COLO668 (cell line): ENCODE data around the gene TM2D3.

Source experiments
- DNase-seq: peaks from one replicate; lab custom pipeline; 2025; ENCODE audit not compliant: unreplicated experiment; lab: John Stamatoyannopoulos, UW

The TM2D3 gene

GRCh38 chr15:101625184-101625583, 27.0 kb downstream of the TM2D3 start:
- DNase-seq, result no peak

DNA sequence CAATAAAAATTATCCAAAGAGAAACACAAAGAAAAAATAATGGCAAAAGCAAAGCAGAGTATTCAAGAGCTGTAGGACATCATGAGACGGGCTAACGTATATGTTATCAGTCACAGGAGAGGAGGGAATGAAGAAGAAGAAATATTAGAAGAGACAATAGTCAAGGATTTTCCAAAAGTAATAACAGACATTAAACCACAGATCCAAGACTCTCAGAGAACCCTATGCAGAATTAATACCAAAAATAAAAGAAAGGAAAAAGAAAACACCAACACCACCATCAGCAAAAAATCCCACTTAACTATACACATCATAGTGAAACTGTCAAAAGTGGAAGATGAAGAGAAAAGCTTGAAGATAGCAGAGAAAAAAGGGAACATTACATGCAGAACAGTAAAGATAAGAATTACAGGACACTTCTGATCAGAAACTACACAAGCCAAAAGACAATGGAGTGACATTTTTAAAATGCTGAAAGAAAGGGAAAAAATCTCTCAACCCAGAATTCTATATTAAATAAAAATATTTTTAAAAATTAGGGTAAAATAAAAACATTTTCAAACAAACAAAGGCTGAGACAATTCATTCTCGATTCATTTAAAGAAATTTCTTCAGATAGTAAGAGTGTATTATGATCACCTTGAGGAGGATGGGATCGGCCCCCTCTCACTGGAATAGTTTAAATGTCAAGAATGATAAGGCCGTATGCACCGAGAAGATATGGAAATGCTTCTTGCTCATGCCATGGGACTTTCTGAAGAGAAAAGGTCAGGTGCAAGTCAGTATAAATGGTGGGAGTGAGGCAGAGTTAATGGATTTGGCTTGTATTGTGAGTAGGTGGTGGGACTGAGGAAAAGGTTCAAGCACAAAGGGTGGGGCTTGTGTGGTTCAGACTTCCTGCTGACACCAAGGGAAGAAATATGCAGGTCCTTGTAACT, 28.5 kb downstream of the TM2D3 start:
- DNase-seq, result no peak

- DNase-seq, result no peak
These were observed 30.2 kb downstream of the TM2D3 start for GRCh38 chr15:101621961-101622360.

DNA sequence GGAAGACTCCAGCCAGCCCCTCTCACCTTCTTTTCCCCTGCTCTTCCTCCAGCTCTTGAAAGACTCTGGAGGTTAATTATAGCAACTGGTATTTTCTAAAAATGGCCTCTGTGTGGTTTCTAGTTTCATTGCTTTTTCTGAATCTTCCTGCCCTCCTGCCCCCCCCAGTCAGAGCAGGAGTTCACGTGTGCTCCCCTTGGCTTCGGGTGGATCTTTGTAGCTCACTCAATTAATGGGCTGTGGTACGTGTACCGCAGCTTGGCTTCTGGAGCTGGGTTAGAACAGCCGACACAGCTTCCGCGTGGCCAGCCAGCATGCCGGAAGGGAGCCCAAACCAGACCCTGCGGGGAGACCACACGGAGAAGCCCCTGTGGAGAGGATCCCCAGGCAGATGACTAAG, 31.5 kb downstream of the TM2D3 start:
- no peak for DNase-seq

GRCh38 chr15:101619615-101619865, 32.6 kb downstream of the TM2D3 start:
- DNase-seq, result no peak

- DNase-seq, result no peak
These were observed 33.1 kb downstream of the TM2D3 start for GRCh38 chr15:101618851-101619614.

DNA sequence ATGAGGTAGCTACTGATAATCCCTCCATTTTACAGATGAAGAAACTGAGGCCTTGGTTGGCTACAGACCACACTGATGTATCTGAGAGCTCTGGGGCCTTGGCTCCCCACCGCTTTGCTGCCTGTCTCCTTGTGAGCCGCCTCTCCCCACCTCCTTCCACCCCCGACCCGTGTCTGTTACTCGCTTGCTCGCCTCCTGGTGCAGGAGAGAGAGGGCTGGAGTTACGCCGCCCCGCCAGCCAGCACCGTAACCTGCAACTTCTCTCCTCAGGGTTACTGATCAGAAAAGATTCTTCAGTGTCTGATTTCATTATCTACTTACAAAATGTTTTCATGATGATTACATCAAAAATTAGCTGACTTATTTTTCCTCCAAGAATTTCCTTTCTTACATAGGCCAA, 34.1 kb downstream of the TM2D3 start:
- no peak for DNase-seq

GRCh38 chr15:101617390-101617965, 34.7 kb downstream of the TM2D3 start:
- no peak for DNase-seq

DNA sequence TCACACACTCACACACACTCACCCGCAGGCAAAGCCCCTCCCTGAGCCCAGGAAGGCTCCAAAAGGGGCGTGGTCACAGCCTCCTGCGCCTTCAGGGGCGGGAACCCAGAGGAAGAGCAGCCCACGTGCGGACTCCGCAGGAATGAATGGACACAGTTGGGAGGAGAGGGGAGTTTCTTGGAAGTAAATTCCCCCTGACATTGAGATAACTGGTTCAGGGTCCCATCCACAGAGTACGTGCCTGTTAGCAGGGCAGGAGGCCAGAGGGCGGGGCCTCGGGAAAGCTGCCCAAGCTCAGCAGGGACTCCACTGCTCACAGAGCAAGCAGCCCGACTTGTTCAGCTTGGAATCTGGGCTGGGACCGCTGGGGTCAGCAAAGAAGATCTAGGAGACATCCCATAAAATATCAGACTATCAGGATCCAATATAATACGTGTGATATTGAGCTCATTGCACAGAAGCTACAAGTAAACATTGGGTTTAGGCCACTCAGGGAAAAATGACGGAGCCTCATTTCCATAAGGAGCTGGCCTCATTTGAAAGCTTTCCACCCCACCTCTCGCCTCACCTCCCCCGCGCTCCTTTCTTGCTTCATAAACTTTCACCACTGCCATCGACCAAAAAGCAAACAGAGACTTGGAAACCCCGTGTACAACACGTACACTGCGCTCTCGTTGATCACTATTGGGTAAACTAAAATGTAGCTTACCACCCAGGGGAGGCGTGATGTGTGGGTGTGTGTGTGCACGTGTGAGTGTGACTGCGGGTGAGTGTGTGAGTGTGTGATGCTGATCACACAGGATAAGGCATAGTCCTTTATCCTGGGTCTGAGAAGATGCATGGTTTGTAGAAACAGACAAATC, 36.0 kb downstream of the TM2D3 start:
- peak; percentile 31 for DNase-seq

DNA sequence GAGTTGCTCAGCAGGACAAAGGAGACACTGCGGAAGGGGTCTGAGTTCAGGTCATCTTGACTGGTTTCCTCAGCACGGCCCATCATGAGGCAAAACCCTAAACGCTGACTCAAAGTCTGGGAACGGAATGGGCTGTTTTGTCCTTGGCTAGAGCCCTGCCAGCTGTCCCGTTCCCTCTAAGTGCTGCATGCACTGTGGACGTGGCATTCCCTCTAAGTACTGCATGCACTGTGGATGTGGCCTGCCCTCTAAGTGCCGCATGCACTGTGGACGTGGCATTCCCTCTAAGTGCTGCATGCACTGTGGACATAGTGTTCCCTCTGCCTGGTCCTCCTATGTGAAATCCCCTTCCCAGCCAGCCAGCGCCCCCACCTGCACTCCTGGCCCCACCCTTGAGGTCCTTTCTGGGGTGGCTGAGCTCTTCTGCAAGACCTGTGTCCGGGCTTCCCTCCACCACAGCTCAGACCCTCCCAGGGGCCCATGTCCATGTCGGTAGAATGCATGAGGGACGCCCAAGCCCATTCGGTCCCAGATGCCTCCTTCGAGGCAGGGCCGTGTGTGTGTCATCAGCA, 36.7 kb downstream of the TM2D3 start:
- DNase-seq, result no peak

GRCh38 chr15:101614761-101615160, 37.4 kb downstream of the TM2D3 start:
- DNase-seq, result no peak

DNA sequence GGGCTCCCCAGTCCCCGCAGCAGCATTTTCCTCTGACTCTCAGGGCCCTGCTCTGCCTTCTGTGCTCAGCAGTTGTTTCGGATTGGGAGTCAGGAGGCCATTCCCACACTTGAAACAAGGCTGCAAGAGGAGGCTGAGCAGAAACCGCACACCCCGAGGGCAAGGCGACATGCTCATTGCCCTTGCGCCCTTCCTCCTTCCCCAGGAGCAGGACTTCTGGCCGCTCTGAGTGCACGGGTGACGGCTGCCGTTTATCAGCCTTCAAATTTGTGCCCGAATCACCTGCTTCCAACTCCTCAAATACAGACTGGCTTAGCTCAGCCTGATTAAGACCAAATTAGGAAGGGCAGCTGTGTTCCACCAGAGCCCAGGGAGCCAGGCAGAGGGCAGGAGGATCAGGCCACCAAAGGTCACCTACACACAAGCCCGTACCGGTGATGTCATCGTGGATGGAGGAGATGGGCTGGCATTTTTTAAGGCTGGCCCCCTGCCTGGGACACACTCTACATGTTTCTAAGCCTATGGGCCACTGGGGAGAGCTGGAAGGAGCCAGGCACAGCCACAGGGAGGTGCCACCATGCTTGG, 38.1 kb downstream of the TM2D3 start:
- DNase-seq, result peak; percentile 52

DNA sequence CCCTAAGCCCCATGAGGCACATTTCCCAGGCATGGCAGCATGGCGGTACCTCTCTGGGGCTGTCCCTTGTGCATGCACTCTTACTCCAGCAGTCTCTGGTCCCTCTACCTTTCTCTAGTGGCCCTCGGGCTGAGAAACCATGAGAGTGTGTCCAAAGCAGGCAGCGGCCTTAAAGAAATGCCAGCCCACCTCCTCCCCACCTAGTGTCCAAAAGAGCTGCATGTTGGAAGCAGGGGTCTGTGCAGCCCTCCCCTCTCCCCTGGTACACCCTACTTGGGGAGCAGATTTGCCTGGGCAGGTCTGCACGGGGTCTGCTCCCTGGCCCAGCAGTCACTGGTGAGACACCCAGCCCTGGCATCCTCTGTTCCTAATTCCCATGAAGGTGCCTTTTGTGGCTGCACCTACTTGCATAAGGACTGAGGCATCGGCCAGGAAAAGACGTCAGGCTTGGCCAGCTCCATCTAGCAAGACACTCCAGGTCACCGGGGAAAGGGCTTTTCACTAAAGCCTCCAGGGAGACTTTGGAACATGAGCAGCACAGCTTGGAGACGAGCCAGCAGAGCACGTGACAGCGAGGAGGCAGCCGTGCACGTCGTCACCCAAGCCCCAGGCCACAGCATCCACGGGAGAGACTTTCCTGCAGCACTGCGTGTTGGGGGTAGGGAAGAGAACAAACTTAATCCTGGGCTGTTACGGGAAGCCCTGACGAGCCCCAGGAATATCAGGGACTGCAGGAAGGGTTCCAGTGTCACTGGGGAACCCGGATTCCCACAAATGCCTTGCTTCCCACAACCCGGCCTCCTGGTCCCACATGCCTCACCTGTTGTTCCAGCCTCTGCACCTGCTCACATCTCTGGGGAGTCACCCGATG, 38.8 kb downstream of the TM2D3 start:
- DNase-seq, result peak; percentile 81

DNA sequence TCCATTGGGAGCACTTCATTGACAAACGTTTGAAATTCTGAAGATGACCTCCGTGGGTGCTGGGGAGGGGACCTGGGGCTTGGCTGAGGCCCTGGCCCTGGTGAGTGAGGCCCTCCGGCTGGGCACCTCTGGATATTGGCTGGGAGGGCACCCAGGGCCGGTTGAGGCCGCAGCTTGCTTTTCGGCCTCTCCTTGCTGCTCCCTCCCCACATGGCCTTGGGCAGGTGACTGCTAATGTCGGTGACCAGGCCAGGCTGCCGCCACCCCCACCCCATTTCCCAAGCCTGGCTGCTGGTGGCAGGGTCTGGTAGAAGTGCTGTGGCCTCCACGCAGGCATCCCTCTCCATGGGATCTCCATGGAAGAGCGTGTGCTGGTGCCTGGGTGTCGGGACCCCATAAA, 39.5 kb downstream of the TM2D3 start:
- no peak for DNase-seq

- DNase-seq, result no peak
These were observed 40.4 kb downstream of the TM2D3 start for GRCh38 chr15:101611580-101612299.

DNA sequence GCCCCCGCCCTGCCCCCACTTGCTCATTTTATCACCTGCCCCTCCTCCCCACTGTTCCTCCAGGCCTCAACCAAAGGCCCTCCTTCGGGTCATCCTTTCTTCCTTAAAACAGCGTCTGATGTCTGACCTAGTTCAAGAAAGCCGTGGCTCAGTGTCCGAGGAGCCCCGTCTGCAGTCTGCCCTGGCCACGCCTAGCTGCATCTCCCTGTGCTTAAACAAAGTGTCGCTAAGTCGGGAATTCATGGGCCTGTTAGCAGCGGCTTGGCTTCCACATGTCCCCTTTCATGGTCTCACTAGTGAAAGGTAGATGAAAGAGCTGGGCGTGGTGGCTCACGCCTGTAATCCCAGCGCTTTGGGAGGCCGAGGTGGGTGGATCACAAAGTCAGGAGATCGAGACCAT, 41.2 kb downstream of the TM2D3 start:
- no peak for DNase-seq

- no peak for DNase-seq
These were observed 41.6 kb downstream of the TM2D3 start for GRCh38 chr15:101610611-101611000.

DNA sequence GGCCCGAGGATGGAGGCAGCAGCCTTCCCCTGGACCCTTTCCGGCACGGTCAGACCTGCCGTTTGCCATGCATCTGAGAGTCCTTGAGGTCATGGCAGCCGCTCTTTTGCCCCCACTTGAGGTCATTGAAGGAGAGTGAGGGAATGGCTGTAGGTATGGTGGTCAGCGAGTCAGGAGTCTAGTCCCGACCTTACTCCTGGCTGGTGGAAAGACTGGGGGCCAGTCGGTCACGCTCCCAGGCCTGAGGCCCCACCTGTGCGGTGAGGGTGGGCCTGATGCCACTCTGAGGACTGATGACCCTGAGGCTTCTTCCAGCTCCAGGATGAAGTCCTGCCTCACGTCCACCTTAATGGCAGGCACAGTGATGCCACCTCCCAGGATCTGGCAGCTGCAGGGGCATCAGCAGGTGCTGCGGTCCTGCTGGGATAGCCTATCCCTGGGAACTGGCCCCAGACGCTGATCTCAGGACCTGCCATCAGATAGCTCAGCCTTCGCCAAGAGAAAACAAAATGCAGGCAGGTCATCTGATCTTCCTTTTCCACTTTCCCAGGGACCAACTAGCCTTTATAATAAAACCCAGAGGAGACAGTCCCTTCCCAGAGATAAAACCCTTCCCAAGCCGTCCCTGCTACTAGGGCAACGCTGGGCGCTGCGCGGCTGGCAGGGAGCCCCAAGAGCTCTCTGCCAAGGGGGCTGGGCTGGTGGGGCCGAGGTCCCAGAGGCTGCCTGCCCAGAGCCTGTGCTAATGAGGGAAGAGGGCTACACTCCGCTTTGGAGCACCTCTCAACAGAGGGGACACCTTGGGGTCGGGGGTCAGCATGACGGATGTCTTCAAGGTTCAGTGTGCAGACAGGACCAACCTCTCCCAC, 42.2 kb downstream of the TM2D3 start:
- no peak for DNase-seq
